Hematopoietic multipotent progenitor cell treated with erythropoietin and hydrocortisone succinate and interleukin-3 and kit ligand, for 6 days (in vitro differentiated cells): Measurements from ENCODE around the gene FFAR1.
A peak's percentile ranks its signal among the peaks of the same experiment; 100 is the strongest.
"Not testable (repeated sequence)": the region's sequence is repeated elsewhere in the genome, so short reads cannot be mapped to it uniquely, and the experiment has no call there.

Source experiments
- DNase-seq: peaks from one replicate; pipeline ENCODE4 v3.0.0-alpha.2; 2015

The FFAR1 gene

GRCh38 chr19:35363001-35363590 is 15.4 kb downstream of the FFAR1 start:
- no peak for DNase-seq

DNA sequence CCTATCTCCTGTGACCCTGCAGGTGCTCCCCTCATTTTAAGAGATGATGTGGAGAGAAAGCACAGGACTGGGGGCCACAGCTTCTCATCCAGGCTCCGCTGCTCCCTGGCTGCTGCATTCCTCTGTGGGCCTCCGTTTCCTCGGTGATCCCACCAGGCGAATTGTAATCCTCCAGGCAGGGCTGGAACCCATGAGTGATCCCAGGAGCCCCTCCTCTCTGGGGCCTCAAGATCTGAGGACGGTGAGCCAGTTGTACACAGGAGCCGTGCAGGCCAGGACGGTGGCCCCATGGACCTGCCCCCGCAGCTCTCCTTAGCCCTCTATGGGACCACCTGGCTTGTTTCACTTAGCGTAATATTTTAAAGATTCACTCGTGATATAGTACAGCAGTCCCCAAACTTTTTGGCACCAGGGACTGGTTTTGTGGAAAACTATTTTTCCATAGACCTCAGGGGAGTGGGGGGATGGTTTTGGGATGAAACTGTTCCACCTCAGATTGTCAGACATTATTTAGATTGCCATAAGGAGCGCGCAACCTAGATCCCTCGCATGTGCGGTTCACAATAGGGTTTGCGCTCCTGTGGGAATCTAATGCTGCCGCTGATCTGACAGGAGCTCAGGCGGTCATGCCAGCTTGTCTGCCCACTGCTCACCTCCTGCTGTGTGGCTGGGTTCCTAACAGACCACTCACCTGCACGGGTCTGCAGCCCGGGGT is 16.2 kb downstream of the FFAR1 start:
- no peak for DNase-seq

DNA sequence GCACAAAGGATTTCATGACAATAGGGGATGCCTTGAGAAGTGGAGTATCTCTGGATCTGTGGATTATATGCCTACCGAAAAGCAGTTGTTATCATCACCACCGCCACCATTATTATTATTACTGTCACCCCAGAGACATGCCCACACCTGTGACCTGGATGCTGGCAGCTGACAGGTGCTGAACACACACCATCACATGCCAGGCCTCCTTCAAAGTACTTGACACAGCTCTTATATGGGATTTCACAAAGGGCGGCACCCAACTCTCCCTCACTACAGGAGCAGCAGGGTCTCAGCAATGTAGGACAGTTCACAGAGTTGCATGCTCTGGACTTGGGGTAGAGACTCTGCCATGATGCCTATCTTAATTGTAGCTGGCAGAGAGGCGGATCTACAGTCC is 17.6 kb downstream of the FFAR1 start:
- DNase-seq: no peak

DNA sequence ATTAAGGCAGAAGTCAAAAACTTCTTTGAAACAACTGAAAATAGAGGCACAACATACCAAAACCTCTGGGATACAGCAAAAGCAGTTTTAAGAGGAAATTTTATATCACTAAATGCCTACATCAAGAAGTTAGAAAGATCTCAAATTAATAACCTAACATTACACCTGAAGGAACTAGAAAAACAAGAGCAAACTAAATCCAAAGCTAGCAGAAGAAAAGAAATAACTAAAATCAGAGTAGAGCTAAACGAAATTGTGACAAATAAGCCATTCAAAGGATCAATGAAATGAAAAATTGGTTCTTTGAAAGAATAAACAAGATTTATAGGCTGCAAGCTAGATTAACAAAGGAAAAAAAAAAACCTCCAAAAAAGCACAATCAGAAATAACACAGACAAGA is 20.7 kb downstream of the FFAR1 start:
- no peak for DNase-seq

- DNase-seq: no peak
Measured at GRCh38 chr19:35369522-35369921, 21.8 kb downstream of the FFAR1 start.

DNA sequence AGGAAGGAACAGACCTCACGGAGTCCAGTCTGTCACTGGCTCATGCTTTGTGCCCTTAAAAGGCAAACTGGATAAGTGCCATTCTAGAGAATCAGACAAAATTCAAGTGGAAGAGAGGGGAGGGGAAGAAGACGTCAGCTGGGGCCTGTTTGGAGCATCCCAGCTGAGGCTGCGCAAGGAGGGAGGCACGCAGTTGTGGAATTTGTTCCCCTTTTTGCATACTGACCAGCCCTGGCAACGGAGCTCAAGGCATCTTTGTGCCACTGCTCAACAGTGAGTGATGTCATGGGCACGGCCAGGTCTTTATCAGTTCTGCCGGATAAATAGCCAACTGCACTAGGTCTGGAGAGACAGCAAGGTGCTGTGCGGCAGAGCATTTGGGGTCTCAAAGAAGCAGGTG is 23.0 kb downstream of the FFAR1 start, which contains the start of gene GPR42:
GPR42 (plus strand) TSS at position 347 of the 400 bp plus-strand sequence. CDS start 292 bp downstream, outside the sequence.
- no peak for DNase-seq

DNA sequence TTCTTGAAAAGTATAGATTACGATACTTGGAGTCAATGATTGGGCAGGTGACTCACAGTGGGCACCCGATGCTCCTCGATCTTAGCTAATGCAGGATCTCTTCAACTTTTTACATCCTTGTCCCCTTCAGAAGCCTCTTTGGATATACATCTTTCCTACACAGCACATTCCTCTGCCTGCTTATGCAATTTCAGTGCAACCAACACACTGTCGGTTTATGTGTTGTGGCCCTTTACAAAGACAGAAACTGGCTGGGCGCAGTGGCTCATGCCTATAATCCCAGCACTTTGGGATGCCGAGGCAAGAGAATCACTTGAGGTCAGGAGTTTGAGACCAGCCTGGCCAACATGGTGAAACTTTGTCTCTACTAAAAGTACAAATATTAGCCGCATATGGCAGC is 25.8 kb downstream of the FFAR1 start:
- DNase-seq: no peak

DNA sequence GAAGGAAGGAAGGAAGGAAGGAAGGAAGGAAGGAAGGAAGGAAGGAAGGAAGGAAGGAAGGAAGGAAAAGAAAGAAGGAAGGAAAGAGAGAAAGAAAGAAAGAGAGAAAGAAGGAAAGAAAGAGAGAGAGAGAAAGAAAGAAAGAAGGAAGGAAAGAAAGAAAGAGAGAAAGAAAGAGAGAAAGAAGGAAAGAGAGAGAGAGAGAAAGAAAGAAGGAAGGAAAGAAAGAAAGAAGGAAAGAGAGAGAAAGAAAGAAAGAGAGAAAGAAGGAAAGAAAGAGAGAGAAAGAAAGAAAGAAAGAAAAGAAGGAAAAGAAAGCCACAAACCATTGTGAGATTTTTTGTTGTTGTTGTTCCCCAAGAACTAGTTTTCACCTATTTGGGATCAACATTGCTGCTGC is 26.3 kb downstream of the FFAR1 start:
- not testable (repeated sequence) for DNase-seq

DNA sequence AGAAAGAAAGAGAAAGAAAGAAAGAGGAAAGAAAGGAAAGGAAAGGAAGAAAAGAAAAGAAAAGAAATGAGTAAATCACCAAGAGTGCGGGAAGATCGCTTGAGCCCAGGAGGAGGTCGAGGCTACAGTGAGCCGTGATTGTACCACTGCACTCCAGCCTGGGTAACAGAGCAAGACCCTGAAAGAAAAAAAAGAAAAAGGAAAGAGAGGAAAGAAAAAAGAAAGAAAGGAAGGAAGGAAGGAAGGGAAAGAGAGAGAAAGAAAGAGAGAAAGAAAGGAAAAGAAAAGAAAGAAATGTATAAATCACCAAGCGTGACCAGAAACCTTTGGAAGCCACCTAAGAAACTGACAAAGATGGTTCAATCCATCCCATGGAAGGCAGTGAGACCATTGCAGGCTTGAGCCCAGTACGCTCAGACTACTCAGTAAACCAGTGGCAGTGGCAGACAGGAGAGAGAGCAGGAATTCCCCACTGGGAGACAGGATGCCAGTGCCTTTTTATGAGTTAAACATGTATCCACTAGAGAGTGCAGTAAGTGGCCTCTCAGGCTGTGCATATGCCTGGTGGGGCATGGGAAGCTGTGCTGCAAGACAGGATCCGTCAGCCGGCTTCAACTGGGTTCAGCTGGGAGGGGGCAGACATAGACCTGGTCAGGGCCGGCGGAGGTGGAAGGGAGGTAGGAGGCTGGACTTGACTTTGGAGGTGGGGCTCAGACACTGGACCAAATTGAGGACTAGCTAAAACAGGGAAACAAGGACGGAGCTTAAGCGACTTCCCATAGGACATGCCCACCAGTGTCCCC is 28.0 kb downstream of the FFAR1 start:
- no peak for DNase-seq

DNA sequence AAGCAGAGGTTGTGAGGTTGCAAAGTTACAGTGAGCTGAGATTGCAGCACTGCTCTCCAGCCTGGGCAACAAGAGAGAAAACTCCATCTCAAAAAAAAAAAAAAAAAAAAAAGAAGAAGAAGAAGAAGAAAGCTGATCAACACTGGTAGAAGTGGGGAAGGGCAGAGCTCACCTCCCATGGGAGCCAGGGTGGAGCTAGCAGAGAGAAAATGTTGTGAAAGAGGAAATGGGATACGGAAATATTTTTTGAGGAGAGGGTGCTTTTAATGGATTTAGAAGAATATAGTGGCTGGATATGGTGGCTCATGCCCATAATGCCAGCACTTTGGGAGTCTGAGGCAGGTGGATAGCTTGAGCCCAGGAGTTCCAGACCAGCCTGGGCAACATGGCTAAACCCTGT is 30.0 kb downstream of the FFAR1 start:
- DNase-seq: no peak

- no peak for DNase-seq
Measured at GRCh38 chr19:35378356-35378755, 30.7 kb downstream of the FFAR1 start.

DNA sequence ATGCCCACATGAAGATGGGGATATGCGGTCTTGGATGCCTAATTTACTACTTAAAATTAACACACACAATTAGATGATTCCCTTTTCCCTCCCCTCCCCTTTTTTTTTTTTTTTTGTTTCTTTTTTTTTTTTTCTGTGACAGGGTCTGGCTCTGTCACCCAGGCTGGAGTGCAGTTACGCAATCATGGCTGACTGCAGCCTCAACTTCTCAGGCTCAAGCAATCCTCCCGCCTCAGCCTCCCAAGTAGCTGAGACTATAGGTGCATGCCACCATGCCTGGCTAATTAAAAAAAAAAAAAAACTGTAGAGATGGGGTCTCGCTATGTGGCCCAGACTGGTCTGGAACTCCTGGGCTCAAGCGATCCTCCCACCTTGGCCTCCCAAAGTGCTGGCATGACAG is 31.8 kb downstream of the FFAR1 start:
- DNase-seq: not testable (repeated sequence)

DNA sequence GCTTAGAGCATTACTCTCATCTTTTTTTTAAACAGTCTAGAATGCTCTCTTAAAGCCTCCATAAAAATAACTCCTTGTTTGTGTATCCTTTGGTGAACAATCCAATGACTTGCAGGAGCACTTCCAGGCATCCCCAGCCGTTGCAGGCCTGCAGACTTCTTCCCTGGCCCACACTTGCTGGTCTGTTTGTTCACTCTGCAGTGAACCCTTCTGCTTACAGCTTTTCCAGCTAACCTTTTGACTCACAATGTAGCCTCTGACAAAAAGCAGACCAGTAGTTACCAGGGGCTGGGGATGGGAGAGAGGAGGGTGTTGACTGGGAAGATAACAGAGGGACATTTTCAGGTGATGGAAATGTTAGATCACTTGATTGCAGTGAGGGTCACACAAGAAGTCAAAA is 32.3 kb downstream of the FFAR1 start:
- no peak for DNase-seq

- peak; percentile 93 for DNase-seq
Measured at GRCh38 chr19:35380450-35381124, 32.9 kb downstream of the FFAR1 start.

GRCh38 chr19:35381318-35381717 is 33.6 kb downstream of the FFAR1 start:
- DNase-seq: no peak

- DNase-seq: no peak
Measured at GRCh38 chr19:35381926-35382325, 34.2 kb downstream of the FFAR1 start.

GRCh38 chr19:35383536-35383935 is 35.8 kb downstream of the FFAR1 start:
- no peak for DNase-seq

GRCh38 chr19:35388277-35389054 is 40.8 kb downstream of the FFAR1 start:
- peak; percentile 81 for DNase-seq

GRCh38 chr19:35389192-35389861 is 41.6 kb downstream of the FFAR1 start:
- peak; percentile 86 for DNase-seq

GRCh38 chr19:35392742-35393715 is 45.3 kb downstream of the FFAR1 start:
- no peak for DNase-seq
